ENCODE measurements around the gene FANCE. TPM values are rescaled to one million over a fixed set of nuclear protein-coding genes. Genes with fewer than 3 reads are reported as not detected.

FANCE gene
- polyA plus RNA-seq, 1 donor from 2014 or later: 7.1 TPM

DNA sequence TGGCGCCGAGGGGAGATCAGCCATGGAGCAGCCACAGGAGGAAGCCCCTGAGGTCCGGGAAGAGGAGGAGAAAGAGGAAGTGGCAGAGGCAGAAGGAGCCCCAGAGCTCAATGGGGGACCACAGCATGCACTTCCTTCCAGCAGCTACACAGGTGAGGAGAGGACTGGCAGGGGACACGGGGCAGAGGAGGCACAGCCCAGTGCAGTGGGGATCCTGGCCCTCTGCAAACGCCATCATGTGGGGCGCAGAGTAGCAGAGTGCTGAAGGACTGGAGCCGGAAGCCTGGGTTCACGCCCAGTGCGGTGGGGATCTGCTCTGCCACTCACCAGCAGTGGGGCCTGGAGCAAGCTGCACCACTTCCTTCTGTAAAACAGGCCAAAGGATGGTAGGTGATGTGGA is 41.1 kb upstream of the FANCE start:
- H3K36me3 ChIP-seq (ENCODE audit: insufficient read depth, low read length): no peaks in the 10 kb centered on the region
- no peak overlapping the region for H3K27ac ChIP-seq (ENCODE audit: low read length)
- H4K20me1 ChIP-seq (ENCODE audit: insufficient read depth): no peaks in the 10 kb centered on the region
- no peak overlapping the region for H3K4me3 ChIP-seq (ENCODE audit: low read length)
- H3K79me2 ChIP-seq (replicated peaks; ENCODE audit: insufficient read depth, low read length): no peaks in the 10 kb centered on the region
- no peak overlapping the region for H2AFZ ChIP-seq (ENCODE audit: low read depth, low read length)
- TF ChIP-seq, protein P1, sequence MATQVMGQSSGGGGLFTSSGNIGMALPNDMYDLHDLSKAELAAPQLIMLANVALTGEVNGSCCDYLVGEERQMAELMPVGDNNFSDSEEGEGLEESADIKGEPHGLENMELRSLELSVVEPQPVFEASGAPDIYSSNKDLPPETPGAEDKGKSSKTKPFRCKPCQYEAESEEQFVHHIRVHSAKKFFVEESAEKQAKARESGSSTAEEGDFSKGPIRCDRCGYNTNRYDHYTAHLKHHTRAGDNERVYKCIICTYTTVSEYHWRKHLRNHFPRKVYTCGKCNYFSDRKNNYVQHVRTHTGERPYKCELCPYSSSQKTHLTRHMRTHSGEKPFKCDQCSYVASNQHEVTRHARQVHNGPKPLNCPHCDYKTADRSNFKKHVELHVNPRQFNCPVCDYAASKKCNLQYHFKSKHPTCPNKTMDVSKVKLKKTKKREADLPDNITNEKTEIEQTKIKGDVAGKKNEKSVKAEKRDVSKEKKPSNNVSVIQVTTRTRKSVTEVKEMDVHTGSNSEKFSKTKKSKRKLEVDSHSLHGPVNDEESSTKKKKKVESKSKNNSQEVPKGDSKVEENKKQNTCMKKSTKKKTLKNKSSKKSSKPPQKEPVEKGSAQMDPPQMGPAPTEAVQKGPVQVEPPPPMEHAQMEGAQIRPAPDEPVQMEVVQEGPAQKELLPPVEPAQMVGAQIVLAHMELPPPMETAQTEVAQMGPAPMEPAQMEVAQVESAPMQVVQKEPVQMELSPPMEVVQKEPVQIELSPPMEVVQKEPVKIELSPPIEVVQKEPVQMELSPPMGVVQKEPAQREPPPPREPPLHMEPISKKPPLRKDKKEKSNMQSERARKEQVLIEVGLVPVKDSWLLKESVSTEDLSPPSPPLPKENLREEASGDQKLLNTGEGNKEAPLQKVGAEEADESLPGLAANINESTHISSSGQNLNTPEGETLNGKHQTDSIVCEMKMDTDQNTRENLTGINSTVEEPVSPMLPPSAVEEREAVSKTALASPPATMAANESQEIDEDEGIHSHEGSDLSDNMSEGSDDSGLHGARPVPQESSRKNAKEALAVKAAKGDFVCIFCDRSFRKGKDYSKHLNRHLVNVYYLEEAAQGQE (IDR thresholded peaks at IDR 0.05; ENCODE audit: borderline replicate concordance): no peak
- TF ChIP-seq, protein P2, sequence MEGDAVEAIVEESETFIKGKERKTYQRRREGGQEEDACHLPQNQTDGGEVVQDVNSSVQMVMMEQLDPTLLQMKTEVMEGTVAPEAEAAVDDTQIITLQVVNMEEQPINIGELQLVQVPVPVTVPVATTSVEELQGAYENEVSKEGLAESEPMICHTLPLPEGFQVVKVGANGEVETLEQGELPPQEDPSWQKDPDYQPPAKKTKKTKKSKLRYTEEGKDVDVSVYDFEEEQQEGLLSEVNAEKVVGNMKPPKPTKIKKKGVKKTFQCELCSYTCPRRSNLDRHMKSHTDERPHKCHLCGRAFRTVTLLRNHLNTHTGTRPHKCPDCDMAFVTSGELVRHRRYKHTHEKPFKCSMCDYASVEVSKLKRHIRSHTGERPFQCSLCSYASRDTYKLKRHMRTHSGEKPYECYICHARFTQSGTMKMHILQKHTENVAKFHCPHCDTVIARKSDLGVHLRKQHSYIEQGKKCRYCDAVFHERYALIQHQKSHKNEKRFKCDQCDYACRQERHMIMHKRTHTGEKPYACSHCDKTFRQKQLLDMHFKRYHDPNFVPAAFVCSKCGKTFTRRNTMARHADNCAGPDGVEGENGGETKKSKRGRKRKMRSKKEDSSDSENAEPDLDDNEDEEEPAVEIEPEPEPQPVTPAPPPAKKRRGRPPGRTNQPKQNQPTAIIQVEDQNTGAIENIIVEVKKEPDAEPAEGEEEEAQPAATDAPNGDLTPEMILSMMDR (IDR thresholded peaks at IDR 0.05; ENCODE audit: poor library complexity, severe bottlenecking): no peak
- TF ChIP-seq EZH2 (IDR thresholded peaks at IDR 0.05; ENCODE audit: borderline replicate concordance, insufficient read depth, low read length, poor library complexity, severe bottlenecking): no peak
- no peak for TF ChIP-seq SMC3 (conservative IDR thresholded peaks at IDR 0.05; ENCODE audit: poor library complexity)
- TF ChIP-seq EP300 (conservative IDR thresholded peaks at IDR 0.05; ENCODE audit: poor library complexity, severe bottlenecking): no peak
- TF ChIP-seq MXI1 (conservative IDR thresholded peaks at IDR 0.05; ENCODE audit: poor library complexity, severe bottlenecking): no peak
- no peak for TF ChIP-seq RAD21 (conservative IDR thresholded peaks at IDR 0.05)
- TF ChIP-seq POLR2AphosphoS5 (IDR thresholded peaks at IDR 0.05): no peak
- no peak for TF ChIP-seq TAF1 (IDR thresholded peaks at IDR 0.05; ENCODE audit: low read depth)
- H3K4me2 ChIP-seq (ENCODE audit: low read length): no peak overlapping the region
- no peak overlapping the region for H3K9ac ChIP-seq (ENCODE audit: low read length)
- no peaks in the 10 kb centered on the region for H3K9me3 ChIP-seq (ENCODE audit: low read length)
- H3K27me3 ChIP-seq (ENCODE audit: insufficient read depth, low read depth, low read length): no peaks in the 10 kb centered on the region
- H3F3A ChIP-seq (ENCODE audit: insufficient read depth, low read length, poor library complexity, severe bottlenecking): no peaks in the 10 kb centered on the region
- H3K9me2 ChIP-seq (ENCODE audit: insufficient read depth, low read length): no peaks in the 10 kb centered on the region

DNA sequence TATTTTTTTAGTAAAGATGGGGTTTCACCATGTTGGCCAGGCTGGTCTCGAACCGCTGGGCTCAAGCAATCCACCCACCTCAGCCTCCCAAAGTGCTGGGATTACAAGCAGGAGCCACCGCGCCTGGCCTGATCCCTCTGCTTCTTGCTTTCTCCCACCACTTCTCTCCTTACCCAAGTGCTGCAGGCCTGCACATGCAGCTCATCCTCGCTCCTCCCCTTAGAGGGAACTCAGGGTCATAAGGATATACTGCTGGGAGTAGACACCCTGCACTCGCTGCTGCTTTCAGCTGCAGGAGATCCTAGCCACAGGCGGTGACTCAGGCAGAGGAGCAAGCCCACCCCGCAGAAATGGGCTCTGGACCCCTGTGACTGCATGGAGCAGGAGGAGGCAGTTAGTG is 40.0 kb upstream of the FANCE start:
- H3K79me2 ChIP-seq (replicated peaks; ENCODE audit: insufficient read depth, low read length): no peaks in the 10 kb centered on the region
- H3K4me3 ChIP-seq (ENCODE audit: low read length): no peak overlapping the region
- no peak overlapping the region for H3K4me2 ChIP-seq (ENCODE audit: low read length)
- TF ChIP-seq SMC3 (conservative IDR thresholded peaks at IDR 0.05; ENCODE audit: poor library complexity) (no peak), TAF1 (IDR thresholded peaks at IDR 0.05; ENCODE audit: low read depth) (no peak), RAD21 (conservative IDR thresholded peaks at IDR 0.05) (no peak), MXI1 (conservative IDR thresholded peaks at IDR 0.05; ENCODE audit: poor library complexity, severe bottlenecking) (no peak), POLR2AphosphoS5 (IDR thresholded peaks at IDR 0.05) (no peak)
- TF ChIP-seq, protein P2 (IDR thresholded peaks at IDR 0.05; ENCODE audit: poor library complexity, severe bottlenecking): no peak
- H3F3A ChIP-seq (ENCODE audit: insufficient read depth, low read length, poor library complexity, severe bottlenecking): no peaks in the 10 kb centered on the region
- no peak overlapping the region for H3K27ac ChIP-seq (ENCODE audit: low read length)
- H3K27me3 ChIP-seq (ENCODE audit: insufficient read depth, low read depth, low read length): no peaks in the 10 kb centered on the region
- H2AFZ ChIP-seq (ENCODE audit: low read depth, low read length): no peak overlapping the region
- H4K20me1 ChIP-seq (ENCODE audit: insufficient read depth): no peaks in the 10 kb centered on the region
- no peaks in the 10 kb centered on the region for H3K9me3 ChIP-seq (ENCODE audit: low read length)
- no peak overlapping the region for H3K9ac ChIP-seq (ENCODE audit: low read length)
- no peaks in the 10 kb centered on the region for H3K36me3 ChIP-seq (ENCODE audit: insufficient read depth, low read length)
- no peaks in the 10 kb centered on the region for H3K9me2 ChIP-seq (ENCODE audit: insufficient read depth, low read length)
